ENCODE data around the gene MLXIP.

MLXIP gene

GRCh38 chr12:122128481-122128880 is 49.9 kb downstream of the MLXIP start:
- DNase-seq: no peak

DNA sequence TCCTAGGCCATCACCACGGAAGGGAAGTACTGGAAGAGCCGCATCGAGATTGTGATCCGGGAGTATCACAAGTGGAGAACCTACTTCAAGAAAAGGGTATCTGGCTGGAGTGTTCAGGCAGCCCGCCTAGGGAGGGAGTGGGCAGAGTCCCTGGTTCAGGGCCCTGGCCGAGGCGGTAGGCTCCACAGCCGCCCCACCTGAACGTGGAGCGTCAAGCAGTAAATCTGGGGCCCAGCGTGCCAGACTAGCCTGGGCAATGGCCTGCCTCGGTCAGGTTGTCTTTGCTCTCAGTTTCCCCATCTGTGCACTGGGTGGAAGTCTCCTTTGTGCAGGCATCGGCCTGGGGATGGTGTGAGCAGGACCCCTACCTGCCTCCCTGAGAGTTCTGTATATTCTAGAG is 50.6 kb downstream of the MLXIP start:
- DNase-seq: no peak

- DNase-seq: no peak
These were observed 51.6 kb downstream of the MLXIP start for GRCh38 chr12:122130150-122130549.

GRCh38 chr12:122133192-122133950 is 54.8 kb downstream of the MLXIP start:
- DNase-seq: no peak

DNA sequence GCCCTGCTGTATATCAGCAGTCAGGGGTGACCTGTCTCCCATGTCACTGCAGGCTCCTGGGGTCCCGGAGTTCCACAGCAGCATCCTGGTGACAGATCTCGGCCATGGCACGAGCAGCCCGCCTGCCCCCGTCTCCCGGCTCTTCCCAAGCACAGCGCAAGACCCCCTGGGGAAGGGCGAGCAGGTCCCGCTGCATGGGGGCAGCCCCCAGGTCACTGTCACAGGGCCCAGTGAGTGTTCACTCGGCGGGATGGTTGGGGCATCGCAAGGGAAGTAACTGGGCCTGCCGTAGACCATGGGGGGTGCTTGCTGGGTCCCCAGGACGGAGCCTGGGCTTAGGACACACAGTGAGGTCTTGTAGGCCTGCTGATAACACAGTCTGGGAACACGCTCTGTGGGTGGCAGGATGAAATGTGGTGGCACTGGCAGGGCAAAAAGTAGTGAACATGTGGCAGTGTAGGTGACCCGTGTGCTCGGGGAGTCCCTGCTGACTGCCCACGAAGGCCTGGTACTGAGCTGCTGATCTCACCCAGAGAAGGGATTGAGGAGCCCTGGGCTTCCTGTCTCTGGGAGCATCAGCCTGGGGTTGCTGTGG is 57.0 kb downstream of the MLXIP start:
- no peak for DNase-seq

- no peak for DNase-seq
These were observed 58.7 kb downstream of the MLXIP start for GRCh38 chr12:122137229-122137628.

DNA sequence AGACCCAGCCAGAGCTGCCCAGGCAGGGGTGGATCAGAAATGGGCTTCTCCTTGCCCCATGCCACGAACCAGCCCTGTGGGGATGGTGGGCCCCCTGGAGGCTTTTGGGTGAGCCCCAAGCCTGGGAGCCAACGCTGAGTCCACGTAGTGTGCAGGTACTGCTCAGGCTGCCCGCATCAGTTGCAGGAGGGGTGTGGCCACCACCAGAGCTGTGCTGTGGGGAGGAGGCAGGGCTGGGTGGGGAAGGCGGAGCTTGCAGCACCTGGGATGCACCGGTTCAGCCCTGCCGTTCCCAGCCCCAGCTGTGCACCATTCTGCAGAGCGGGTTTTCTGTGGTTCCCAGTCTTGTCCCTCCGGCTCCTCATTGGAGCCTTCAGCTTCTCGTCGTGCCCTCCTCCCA is 59.1 kb downstream of the MLXIP start:
- DNase-seq: no peak

- no peak for DNase-seq
These were observed 59.6 kb downstream of the MLXIP start for GRCh38 chr12:122138181-122138580.

- no peak for DNase-seq
These were observed 60.1 kb downstream of the MLXIP start for GRCh38 chr12:122138616-122139015.

GRCh38 chr12:122139266-122139665 is 60.7 kb downstream of the MLXIP start:
- no peak for DNase-seq

GRCh38 chr12:122139941-122140340 is 61.4 kb downstream of the MLXIP start:
- DNase-seq: no peak

DNA sequence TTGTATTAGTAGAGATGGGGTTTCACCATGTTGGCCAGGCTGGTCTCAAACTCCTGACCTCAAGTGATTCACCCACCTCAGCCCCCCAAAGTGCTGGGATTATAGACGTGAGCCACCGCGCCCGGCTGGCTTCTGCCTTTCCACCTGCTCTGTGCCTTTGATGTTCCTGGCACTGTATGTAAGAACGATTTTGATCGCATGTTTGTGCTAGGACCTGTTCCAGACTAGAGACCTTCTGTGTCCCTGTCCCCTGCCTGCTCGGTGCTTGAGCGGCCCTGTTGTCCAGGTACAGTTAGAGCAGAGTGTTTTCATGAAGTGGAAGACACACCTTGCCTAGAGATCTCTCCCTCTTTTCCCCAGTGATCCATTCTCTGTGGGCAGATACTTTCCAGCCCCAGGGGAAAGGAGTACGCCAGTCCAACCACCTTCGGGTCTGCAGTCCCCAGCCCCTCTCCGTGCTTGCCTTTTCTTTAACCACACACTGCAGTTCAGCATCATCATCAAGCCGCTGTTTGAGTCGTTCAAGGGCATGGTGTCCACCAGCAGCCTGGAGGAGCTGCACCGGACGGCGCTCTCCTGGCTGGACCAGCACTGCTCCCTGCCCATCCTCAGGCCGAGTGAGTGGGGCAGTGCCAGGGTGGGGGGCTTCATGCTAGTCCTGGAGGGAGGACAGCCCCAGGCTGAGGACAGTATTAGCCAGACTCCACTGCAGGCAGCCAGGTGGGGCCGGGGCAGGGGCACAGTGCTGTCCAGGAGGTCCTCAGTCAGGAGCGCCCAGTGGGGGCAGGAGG is 62.1 kb downstream of the MLXIP start:
- DNase-seq: no peak

DNA sequence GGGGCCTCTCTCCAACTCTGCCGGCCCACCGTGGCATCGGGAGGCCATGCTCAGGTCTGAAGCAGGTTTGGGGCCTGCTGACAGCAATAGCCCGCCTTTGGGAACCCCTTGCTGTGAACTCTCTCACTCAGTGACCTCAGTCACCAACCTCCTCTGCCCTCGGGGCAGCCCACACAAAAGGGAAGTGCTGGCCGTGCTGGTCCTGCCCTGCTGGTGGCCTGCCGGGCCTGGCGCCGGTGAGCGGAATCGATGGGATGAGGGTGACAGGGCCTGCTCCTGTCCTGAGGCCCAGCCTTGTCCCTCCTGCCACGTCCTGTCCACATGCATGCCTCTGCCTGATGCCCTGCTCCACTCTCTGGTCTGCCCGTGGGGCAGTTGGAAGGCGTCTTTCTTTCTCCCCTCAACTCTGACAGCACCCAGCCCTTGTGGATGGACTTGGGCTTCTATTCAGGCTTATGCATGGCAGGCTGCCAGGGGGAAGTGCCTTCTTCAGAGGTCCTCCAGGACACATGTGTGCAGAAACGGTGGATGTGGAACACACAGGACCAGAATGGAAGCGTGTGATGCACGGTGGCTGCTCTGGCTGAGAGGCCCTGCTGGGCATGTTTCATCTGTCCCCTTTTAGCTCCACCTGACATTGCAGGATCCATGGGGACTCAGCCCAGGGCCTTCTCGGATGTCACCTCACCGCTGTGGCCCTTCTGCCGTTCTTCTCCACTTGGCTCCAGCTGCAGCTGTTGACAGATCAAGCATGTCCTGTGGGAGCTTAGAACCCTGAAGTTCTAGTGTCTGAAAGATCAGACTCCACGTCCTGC is 63.6 kb downstream of the MLXIP start:
- no peak for DNase-seq

- DNase-seq: no peak
These were observed 64.3 kb downstream of the MLXIP start for GRCh38 chr12:122142857-122143256.

DNA sequence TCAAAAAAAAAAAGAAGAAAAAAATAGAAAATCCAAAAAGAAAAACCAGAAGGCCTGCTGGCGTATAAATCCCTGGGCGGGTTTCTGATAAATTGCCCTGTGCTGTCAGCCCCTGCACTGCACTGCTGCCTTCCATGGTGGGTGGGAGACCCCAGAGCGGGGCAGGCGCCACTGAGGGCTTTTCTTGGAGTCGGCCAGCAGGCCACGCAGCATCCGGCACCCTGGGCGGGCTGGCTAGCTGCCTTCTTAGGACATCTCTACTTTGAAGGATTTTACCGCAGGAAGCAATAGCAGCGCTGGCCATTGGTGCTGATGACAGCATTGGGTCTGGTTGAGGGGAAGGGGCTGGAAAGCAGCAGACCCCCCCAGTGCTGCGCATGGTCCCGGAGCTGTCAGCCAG is 66.3 kb downstream of the MLXIP start:
- no peak for DNase-seq

GRCh38 chr12:122145505-122146330 is 67.2 kb downstream of the MLXIP start:
- no peak for DNase-seq

DNA sequence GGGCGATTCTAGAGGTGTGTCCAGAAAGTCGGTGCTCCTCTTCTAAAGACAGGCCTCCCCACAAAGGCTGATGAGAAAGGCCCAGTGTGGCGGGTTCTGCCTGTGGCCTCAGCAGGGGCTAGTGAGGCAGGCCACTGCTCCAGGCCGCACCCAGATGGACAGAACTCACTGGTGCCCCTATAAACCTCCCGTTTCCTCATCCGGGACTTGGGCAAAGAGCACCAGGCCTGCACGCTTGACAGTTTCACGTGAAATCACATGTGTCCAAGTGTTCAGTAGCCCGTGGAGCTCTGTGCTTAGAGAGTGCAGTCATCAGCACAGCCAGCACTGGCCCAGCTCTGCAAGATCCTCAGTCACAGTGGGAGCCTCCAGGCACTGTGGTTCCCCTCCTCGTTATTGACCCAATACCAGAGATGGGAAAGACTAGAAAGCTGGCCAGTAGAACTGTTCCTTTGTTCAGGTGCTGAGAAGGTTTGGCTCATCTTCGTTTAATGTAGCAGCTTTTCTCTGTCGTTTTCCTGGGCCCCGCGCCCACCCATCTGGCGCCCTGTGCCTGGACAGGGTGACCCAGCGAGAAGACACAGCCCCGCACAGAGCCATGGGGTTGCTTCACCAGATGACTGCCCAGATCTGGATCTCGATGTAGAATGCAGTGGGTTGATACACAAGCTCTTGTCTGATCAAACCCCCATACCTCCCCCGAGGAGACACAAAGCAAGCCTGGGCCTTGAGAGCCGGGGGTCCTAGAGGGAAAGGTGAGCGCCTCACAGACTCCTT is 69.1 kb downstream of the MLXIP start:
- no peak for DNase-seq

- DNase-seq: no peak
These were observed 70.1 kb downstream of the MLXIP start for GRCh38 chr12:122148657-122149056.

- no peak for DNase-seq
These were observed 71.6 kb downstream of the MLXIP start for GRCh38 chr12:122150127-122150681.

DNA sequence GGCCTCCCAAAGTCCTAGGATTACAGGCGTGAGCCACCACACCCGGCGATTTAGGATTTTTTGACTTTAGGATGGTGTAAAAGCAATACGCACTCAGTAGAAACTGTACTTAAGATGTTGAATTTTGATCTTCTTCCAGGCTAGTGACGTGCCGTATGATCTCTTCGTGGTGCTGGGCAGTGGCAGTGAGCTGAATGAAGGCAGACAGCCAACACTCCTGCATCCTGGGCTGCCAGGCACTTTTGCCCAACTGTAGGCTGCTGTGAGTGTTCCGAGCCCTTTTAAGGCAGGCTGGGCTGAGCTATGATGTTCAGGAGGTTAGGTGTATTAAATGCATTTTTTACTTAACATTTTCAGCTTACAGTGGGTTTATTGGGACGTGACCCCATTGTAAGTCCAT is 74.2 kb downstream of the MLXIP start:
- DNase-seq: no peak

- no peak for DNase-seq
These were observed 77.1 kb downstream of the MLXIP start for GRCh38 chr12:122155705-122156104.

Data from CD4-positive, alpha-beta T cell treated with Interleukin-4 for 4 hours (primary cell).